ENCODE data around the gene BEAN1. TPM values are rescaled to one million over a fixed set of nuclear protein-coding genes. Genes with fewer than 3 reads are reported as not detected.

The BEAN1 gene
- total and polyA plus RNA-seq, 2 experiments from 2014 or later, result 0.07 to 0.10 TPM

GRCh38 chr16:66390346-66391108 lies 36.6 kb upstream of the BEAN1 start:
- no peaks in the 10 kb centered on the region for H3K36me3 Mint-ChIP-seq (ENCODE audit: low read depth)
- Histone ChIP-seq H3K9me2 (ENCODE audit: insufficient read depth) (no peaks in the 10 kb centered on the region), H3K4me1 (ENCODE audit: insufficient read depth) (no peaks in the 10 kb centered on the region)

More at GRCh38 chr16:66390346-66391108, 36.6 kb upstream of the BEAN1 start:
- DNase-seq (ENCODE audit: low spot score) (no peak), ATAC-seq (no peak)
- H4K20me1 ChIP-seq (replicated peaks; ENCODE audit: insufficient read depth), result no peaks in the 10 kb centered on the region
- Mint-ChIP-seq H3K9me3 (no peaks in the 10 kb centered on the region), H3K4me3 (no peak overlapping the region), H3K27ac (no peak overlapping the region), H3K27me3 (ENCODE audit: insufficient read depth, low read depth, poor library complexity) (peaks cover 9% of the 10 kb centered on the region), H3K4me1 (no peaks in the 10 kb centered on the region)
- no peaks in the 10 kb centered on the region for H3K79me2 ChIP-seq (replicated peaks; ENCODE audit: insufficient read depth)
- H3K4me3 ChIP-seq, result no peak overlapping the region
- H3F3A ChIP-seq (replicated peaks; ENCODE audit: low read depth), result no peaks in the 10 kb centered on the region
- no peak overlapping the region for H2AFZ ChIP-seq
- TF ChIP-seq ZNF114 (CRISPR knock-in tag; IDR thresholded peaks at IDR 0.05), result no peak
- TF ChIP-seq, protein P1, sequence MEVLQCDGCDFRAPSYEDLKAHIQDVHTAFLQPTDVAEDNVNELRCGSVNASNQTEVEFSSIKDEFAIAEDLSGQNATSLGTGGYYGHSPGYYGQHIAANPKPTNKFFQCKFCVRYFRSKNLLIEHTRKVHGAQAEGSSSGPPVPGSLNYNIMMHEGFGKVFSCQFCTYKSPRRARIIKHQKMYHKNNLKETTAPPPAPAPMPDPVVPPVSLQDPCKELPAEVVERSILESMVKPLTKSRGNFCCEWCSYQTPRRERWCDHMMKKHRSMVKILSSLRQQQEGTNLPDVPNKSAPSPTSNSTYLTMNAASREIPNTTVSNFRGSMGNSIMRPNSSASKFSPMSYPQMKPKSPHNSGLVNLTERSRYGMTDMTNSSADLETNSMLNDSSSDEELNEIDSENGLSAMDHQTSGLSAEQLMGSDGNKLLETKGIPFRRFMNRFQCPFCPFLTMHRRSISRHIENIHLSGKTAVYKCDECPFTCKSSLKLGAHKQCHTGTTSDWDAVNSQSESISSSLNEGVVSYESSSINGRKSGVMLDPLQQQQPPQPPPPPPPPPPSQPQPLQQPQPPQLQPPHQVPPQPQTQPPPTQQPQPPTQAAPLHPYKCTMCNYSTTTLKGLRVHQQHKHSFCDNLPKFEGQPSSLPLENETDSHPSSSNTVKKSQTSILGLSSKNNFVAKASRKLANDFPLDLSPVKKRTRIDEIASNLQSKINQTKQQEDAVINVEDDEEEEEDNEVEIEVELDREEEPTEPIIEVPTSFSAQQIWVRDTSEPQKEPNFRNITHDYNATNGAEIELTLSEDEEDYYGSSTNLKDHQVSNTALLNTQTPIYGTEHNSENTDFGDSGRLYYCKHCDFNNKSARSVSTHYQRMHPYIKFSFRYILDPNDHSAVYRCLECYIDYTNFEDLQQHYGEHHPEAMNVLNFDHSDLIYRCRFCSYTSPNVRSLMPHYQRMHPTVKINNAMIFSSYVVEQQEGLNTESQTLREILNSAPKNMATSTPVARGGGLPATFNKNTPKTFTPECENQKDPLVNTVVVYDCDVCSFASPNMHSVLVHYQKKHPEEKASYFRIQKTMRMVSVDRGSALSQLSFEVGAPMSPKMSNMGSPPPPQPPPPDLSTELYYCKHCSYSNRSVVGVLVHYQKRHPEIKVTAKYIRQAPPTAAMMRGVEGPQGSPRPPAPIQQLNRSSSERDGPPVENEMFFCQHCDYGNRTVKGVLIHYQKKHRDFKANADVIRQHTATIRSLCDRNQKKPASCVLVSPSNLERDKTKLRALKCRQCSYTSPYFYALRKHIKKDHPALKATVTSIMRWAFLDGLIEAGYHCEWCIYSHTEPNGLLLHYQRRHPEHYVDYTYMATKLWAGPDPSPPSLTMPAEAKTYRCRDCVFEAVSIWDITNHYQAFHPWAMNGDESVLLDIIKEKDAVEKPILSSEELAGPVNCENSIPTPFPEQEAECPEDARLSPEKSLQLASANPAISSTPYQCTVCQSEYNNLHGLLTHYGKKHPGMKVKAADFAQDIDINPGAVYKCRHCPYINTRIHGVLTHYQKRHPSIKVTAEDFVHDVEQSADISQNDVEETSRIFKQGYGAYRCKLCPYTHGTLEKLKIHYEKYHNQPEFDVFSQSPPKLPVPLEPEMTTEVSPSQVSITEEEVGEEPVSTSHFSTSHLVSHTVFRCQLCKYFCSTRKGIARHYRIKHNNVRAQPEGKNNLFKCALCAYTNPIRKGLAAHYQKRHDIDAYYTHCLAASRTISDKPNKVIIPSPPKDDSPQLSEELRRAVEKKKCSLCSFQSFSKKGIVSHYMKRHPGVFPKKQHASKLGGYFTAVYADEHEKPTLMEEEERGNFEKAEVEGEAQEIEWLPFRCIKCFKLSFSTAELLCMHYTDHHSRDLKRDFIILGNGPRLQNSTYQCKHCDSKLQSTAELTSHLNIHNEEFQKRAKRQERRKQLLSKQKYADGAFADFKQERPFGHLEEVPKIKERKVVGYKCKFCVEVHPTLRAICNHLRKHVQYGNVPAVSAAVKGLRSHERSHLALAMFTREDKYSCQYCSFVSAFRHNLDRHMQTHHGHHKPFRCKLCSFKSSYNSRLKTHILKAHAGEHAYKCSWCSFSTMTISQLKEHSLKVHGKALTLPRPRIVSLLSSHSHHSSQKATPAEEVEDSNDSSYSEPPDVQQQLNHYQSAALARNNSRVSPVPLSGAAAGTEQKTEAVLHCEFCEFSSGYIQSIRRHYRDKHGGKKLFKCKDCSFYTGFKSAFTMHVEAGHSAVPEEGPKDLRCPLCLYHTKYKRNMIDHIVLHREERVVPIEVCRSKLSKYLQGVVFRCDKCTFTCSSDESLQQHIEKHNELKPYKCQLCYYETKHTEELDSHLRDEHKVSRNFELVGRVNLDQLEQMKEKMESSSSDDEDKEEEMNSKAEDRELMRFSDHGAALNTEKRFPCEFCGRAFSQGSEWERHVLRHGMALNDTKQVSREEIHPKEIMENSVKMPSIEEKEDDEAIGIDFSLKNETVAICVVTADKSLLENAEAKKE (CRISPR knock-in tag; IDR thresholded peaks at IDR 0.05), result no peak
- H3K4me2 ChIP-seq, result no peak overlapping the region
- no peaks in the 10 kb centered on the region for H3K36me3 ChIP-seq (ENCODE audit: insufficient read depth)
- H3K27ac ChIP-seq (ENCODE audit: low read depth), result no peak overlapping the region
- H3K27me3 ChIP-seq (ENCODE audit: insufficient read depth), result no peaks in the 10 kb centered on the region

All from GM23338 (cell line).